Measurements from ENCODE around the gene SCCPDH.

GRCh38 chr1:246778663-246779062 is 54.5 kb downstream of the SCCPDH start:
- TF ChIP-seq CTCF (tag by site-specific recombination; IDR thresholded peaks at IDR 0.05) (no peak), ZNF701 (tag by site-specific recombination; IDR thresholded peaks at IDR 0.05) (no peak), ZBTB44 (tag by site-specific recombination; IDR thresholded peaks at IDR 0.05) (no peak), ZSCAN30 (tag by site-specific recombination; IDR thresholded peaks at IDR 0.05) (no peak), PRDM2 (tag by site-specific recombination; IDR thresholded peaks at IDR 0.05; ENCODE audit: borderline replicate concordance) (no peak), PRDM10 (tag by site-specific recombination; IDR thresholded peaks at IDR 0.05) (no peak)

All from HEK293 (cell line).